DOHH2 (cell line): Measurements from ENCODE around the gene GINS1.

ENCODE experiments used
- EZH2phosphoT487 ChIP-seq: fragments of 200-600 bp; sonication (generic); IDR thresholded peaks from 2 replicates; pipeline ENCODE4 v1.6.1; 2017; ENCODE audit warnings: borderline replicate concordance, mild to moderate bottlenecking, antibody characterized with exemption, low read length, moderate library complexity, mixed read lengths
- TF ChIP-seq, protein P1 (sequence below): fragments of 200-600 bp; sonication (generic); IDR thresholded peaks from one replicate; pipeline ENCODE4 v1.5.1; 2014; ENCODE audit warnings: antibody characterized with exemption, mild to moderate bottlenecking, low read depth, low read length; ENCODE audit not compliant: poor library complexity, severe bottlenecking

DNA sequence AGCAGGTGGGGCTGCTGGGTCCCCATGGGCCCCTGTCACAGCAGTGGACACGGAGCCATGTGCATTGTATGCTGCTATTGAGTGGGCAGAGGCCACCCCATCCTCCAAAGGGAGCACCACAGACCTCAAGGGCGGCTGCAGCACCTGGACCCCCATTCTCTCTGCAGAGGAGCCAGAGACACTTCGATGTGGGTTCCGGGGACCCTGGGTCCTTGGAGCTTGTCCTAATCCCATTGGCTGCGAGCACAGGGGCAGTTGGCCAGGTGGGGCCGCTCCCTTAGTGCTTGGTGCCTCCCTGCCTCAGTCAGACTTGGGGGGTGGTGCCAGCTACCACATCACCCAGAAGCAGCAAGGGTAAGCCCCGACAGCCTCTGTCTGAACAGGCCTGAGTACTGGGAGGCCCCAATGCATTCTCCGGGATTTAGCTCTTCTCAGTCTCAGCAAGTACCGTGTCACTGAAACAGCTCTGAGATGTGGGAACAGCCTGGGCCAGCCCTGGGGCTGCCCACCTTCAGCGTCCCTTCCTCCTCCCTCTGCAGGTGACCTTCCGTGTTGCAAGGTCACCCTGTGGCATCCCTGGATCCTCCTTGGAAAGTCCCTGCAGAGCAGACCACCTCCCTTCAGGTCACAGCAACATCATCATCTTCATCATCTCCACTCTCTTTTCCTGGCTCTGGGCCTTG is 73.9 kb downstream of the GINS1 start:
- TF ChIP-seq, protein P1, sequence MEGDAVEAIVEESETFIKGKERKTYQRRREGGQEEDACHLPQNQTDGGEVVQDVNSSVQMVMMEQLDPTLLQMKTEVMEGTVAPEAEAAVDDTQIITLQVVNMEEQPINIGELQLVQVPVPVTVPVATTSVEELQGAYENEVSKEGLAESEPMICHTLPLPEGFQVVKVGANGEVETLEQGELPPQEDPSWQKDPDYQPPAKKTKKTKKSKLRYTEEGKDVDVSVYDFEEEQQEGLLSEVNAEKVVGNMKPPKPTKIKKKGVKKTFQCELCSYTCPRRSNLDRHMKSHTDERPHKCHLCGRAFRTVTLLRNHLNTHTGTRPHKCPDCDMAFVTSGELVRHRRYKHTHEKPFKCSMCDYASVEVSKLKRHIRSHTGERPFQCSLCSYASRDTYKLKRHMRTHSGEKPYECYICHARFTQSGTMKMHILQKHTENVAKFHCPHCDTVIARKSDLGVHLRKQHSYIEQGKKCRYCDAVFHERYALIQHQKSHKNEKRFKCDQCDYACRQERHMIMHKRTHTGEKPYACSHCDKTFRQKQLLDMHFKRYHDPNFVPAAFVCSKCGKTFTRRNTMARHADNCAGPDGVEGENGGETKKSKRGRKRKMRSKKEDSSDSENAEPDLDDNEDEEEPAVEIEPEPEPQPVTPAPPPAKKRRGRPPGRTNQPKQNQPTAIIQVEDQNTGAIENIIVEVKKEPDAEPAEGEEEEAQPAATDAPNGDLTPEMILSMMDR: no peak
- no peak for TF ChIP-seq EZH2phosphoT487
